WTC11 (cell line): ENCODE data around the gene GSTO2. TPM values are rescaled to one million over a fixed set of nuclear protein-coding genes. Genes with fewer than 3 reads are reported as not detected.

Source experiments
- ATAC-seq: fragments of 200-7000 bp; cut with Tn5 transposase; 2 replicates; pipeline ENCODE4 v1.10.0; 2021; ENCODE audit warnings: mild to moderate bottlenecking, moderate library complexity
- CTCF ChIA-PET: fragments of 300-600 bp; sonication (Branson Sonifier 250); formaldehyde crosslinking; loops from one replicate; lab custom pipeline; 2021; ENCODE audit warnings: antibody characterized with exemption; lab: Charles Lee
- POLR2A ChIA-PET: fragments of 350-600 bp; sonication (Branson Sonifier 250); formaldehyde crosslinking; loops from one replicate; lab custom pipeline; 2021; ENCODE audit warnings: antibody characterized with exemption; lab: Charles Lee
- DNase-seq: peaks from one replicate; pipeline ENCODE4 v3.0.0; 2021; ENCODE audit warnings: low spot score
- H3K27ac Mint-ChIP-seq: 2 replicates; pipeline ENCODE4 v1.8.0; 2021; ENCODE audit warnings: mixed read lengths
- H3K27me3 Mint-ChIP-seq: 2 replicates; pipeline ENCODE4 v1.8.0; 2021; ENCODE audit warnings: low read depth, mild to moderate bottlenecking, moderate library complexity, mixed read lengths
- H3K36me3 Mint-ChIP-seq: 2 replicates; pipeline ENCODE4 v1.8.0; 2021; ENCODE audit warnings: mixed read lengths
- H3K4me1 Mint-ChIP-seq: 2 replicates; pipeline ENCODE4 v1.8.0; 2022; ENCODE audit warnings: mixed read lengths
- H3K4me3 Mint-ChIP-seq: 2 replicates; pipeline ENCODE4 v1.8.0; 2021; ENCODE audit warnings: mild to moderate bottlenecking, moderate library complexity, mixed read lengths
- H3K9me3 Mint-ChIP-seq: 2 replicates; pipeline ENCODE4 v1.8.0; 2021; ENCODE audit warnings: mixed read lengths
- GABPB1 ChIP-seq: sonication (generic); formaldehyde crosslinking; IDR thresholded peaks from 2 replicates; pipeline ENCODE4 v1.8.1; 2023; ENCODE audit warnings: mild to moderate bottlenecking, missing genetic modification reagents
- SMAD4 ChIP-seq: sonication (generic); formaldehyde crosslinking; IDR thresholded peaks from 2 replicates; pipeline ENCODE4 v1.8.0; 2022; ENCODE audit warnings: mild to moderate bottlenecking, missing genetic modification reagents
- TEAD1 ChIP-seq: sonication (generic); formaldehyde crosslinking; IDR thresholded peaks from 2 replicates; pipeline ENCODE4 v1.8.0; 2022; ENCODE audit warnings: mild to moderate bottlenecking, missing genetic modification reagents
- ZBTB21 ChIP-seq: sonication (generic); formaldehyde crosslinking; IDR thresholded peaks from 2 replicates; pipeline ENCODE4 v1.8.1; 2023; ENCODE audit warnings: mild to moderate bottlenecking, missing genetic modification reagents, borderline replicate concordance
- ZNF138 ChIP-seq: sonication (generic); formaldehyde crosslinking; conservative IDR thresholded peaks from 2 replicates; pipeline ENCODE4 v1.8.1; 2022; ENCODE audit warnings: mild to moderate bottlenecking, moderate library complexity, missing genetic modification reagents
- total RNA-seq: library from RNA; stranded (reverse); gene quantifications from 3 replicates; pipeline ENCODE4 v1.2.3, GENCODE V29; 2021
- TF ChIP-seq, protein P1 (sequence below): sonication (generic); formaldehyde crosslinking; IDR thresholded peaks from 2 replicates; pipeline ENCODE4 v1.8.0; 2023; ENCODE audit warnings: missing genetic modification reagents
- TF ChIP-seq, protein P2 (sequence below): sonication (generic); formaldehyde crosslinking; IDR thresholded peaks from 2 replicates; pipeline ENCODE4 v1.8.0; 2022; ENCODE audit warnings: missing genetic modification reagents
- TF ChIP-seq, protein P3 (sequence below): sonication (generic); formaldehyde crosslinking; IDR thresholded peaks from 2 replicates; pipeline ENCODE4 v1.8.1; 2023; ENCODE audit warnings: mild to moderate bottlenecking, missing genetic modification reagents, moderate library complexity
- TF ChIP-seq, protein P4 (sequence below): fragments of 200-600 bp; IDR thresholded peaks from 2 replicates; pipeline ENCODE4 v1.8.0; 2022; ENCODE audit warnings: antibody characterized with exemption
- TF ChIP-seq, protein P5 (sequence below): sonication (generic); formaldehyde crosslinking; IDR thresholded peaks from 2 replicates; pipeline ENCODE4 v1.8.1; 2023; ENCODE audit warnings: mild to moderate bottlenecking, missing genetic modification reagents
- TF ChIP-seq, protein P6 (sequence below): sonication (generic); formaldehyde crosslinking; IDR thresholded peaks from 2 replicates; pipeline ENCODE4 v1.8.1; 2023; ENCODE audit warnings: mild to moderate bottlenecking, moderate library complexity, missing genetic modification reagents

GSTO2 gene
- total RNA-seq, 1 experiment from 2014 or later, result 10.7 TPM

DNA sequence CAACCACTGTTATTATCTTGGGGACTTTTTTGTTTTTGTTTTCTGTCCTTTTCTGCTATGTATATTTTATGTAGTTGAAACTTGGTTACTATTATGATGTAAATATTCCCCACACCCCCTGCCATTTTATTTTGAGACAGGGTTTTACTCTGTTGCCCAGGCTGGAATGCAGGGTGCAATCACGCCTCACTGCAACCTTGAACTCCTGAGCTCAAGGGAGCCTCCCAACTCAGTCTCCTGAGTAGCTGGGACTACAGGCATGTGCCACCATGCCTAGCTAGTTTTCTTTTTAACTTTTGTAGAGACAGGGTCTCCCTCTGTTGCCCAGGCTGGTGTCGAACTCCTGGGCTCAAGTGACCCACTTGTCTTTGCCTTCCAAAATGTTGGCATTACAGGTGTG is 18.0 kb downstream of the GSTO2 start:
- Mint-ChIP-seq H3K36me3 (no peaks in the 10 kb centered on the region), H3K27ac (no peak overlapping the region), H3K4me3 (no peak overlapping the region), H3K4me1 (peaks cover 17% of the 10 kb centered on the region), H3K27me3 (peaks cover 7% of the 10 kb centered on the region), H3K9me3 (peaks cover 3% of the 10 kb centered on the region; the same call in 1 of the 2 replicates)
- no peak for DNase-seq
- POLR2A ChIA-PET, result no interaction called here
- TF ChIP-seq, protein P1, sequence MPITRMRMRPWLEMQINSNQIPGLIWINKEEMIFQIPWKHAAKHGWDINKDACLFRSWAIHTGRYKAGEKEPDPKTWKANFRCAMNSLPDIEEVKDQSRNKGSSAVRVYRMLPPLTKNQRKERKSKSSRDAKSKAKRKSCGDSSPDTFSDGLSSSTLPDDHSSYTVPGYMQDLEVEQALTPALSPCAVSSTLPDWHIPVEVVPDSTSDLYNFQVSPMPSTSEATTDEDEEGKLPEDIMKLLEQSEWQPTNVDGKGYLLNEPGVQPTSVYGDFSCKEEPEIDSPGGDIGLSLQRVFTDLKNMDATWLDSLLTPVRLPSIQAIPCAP (CRISPR knock-in tag), result no peak
- no peak for ATAC-seq
- CTCF ChIA-PET, result interaction anchor here (0.9 to 4.4 kb wide), 4 partner anchors 11 to 19 kb away, joined by 3 to 19 read pairs (median 5); no protein-coding TSS in a partner anchor

DNA sequence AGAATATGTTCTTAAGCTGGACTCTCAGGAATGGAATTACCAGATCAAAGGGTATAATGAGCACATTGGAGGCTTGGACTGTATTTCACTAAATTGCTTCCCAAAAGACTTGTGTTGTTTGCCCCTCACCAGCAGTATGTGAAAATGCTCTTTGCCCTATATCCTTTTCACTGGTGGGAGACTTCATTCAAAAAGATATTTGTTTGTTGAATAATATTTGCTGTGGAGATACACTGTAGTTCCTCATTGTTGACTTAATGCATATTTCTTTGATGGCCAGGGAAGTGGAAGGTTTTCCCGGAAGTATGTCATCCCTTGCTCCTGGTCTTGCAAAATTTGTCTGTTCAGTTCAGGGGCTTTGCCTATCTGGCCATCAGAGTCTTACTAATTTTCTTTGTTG is 19.4 kb downstream of the GSTO2 start:
- H3K27me3 Mint-ChIP-seq, result peaks cover 7% of the 10 kb centered on the region
- no peaks in the 10 kb centered on the region for H3K36me3 Mint-ChIP-seq
- DNase-seq (no peak), ATAC-seq (no peak)
- TF ChIP-seq SMAD4 (CRISPR knock-in tag) (no peak), GABPB1 (peak; percentile 62)
- H3K27ac Mint-ChIP-seq, result no peak overlapping the region
- no peak overlapping the region for H3K4me3 Mint-ChIP-seq
- H3K4me1 Mint-ChIP-seq, result peaks cover 26% of the 10 kb centered on the region
- peaks cover 3% of the 10 kb centered on the region; the same call in 1 of the 2 replicates for H3K9me3 Mint-ChIP-seq
- CTCF ChIA-PET, result interaction anchor here (0.7 to 4.4 kb wide), 3 partner anchors 13 to 147 kb away, joined by 3 to 19 read pairs (median 15); partner anchors contain the start of gene CFAP58
- POLR2A ChIA-PET, result no interaction called here

DNA sequence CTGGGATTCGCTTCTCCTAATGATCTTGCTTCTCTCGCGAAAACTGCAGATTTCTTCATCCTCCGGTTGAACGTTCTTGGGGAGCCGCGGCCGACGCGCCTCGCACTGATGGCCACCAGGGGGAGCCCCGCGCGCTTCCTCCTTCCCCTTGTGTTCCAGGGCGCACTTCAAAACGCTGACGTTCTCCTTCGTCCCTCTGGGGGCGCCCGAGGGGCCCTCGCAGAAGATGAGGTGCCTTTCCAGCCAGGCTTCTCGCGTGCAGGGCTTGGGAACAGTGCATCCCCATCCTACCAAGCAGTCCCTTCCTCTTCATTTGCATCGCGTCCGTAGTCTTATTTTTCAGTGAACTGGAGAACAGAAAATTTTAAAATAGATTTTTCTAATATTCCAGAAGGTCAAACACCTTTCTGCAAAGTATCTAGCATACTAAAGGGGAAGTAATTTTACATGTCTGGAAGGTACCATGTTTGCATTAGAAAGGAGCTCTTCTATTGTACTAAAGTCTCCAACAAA is 22.5 kb downstream of the GSTO2 start:
- ATAC-seq, result peak; percentile 99
- Mint-ChIP-seq H3K4me1 (peaks cover 23% of the 10 kb centered on the region), H3K4me3 (peak overlapping the region; percentile 40), H3K36me3 (no peaks in the 10 kb centered on the region), H3K27me3 (peaks cover 7% of the 10 kb centered on the region), H3K27ac (no peak overlapping the region), H3K9me3 (no peaks in the 10 kb centered on the region)
- ChIA-PET POLR2A (no interaction called here), CTCF (interaction anchor here (0.6 to 9.0 kb wide), 48 partner anchors 9 to 797 kb away, joined by 3 to 126 read pairs (median 4); partner anchors contain the start of genes CFAP58, GSTO1, GSTO2 and ITPRIP)
- TF ChIP-seq ZNF138 (CRISPR knock-in tag) (0 out of 2 replicates have a peak, but pooled peaks have one; percentile 26), SMAD4 (CRISPR knock-in tag) (no peak), ZBTB21 (CRISPR knock-in tag) (0 out of 2 replicates have a peak, but pooled peaks have one; percentile 47), GABPB1 (peak; percentile 53; the same call in 1 of the 2 replicates), TEAD1 (CRISPR knock-in tag) (0 out of 2 replicates have a peak, but pooled peaks have one; percentile 18)
- TF ChIP-seq, protein P2, sequence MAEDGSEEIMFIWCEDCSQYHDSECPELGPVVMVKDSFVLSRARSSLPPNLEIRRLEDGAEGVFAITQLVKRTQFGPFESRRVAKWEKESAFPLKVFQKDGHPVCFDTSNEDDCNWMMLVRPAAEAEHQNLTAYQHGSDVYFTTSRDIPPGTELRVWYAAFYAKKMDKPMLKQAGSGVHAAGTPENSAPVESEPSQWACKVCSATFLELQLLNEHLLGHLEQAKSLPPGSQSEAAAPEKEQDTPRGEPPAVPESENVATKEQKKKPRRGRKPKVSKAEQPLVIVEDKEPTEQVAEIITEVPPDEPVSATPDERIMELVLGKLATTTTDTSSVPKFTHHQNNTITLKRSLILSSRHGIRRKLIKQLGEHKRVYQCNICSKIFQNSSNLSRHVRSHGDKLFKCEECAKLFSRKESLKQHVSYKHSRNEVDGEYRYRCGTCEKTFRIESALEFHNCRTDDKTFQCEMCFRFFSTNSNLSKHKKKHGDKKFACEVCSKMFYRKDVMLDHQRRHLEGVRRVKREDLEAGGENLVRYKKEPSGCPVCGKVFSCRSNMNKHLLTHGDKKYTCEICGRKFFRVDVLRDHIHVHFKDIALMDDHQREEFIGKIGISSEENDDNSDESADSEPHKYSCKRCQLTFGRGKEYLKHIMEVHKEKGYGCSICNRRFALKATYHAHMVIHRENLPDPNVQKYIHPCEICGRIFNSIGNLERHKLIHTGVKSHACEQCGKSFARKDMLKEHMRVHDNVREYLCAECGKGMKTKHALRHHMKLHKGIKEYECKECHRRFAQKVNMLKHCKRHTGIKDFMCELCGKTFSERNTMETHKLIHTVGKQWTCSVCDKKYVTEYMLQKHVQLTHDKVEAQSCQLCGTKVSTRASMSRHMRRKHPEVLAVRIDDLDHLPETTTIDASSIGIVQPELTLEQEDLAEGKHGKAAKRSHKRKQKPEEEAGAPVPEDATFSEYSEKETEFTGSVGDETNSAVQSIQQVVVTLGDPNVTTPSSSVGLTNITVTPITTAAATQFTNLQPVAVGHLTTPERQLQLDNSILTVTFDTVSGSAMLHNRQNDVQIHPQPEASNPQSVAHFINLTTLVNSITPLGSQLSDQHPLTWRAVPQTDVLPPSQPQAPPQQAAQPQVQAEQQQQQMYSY (CRISPR knock-in tag), result no peak
- TF ChIP-seq, protein P3, sequence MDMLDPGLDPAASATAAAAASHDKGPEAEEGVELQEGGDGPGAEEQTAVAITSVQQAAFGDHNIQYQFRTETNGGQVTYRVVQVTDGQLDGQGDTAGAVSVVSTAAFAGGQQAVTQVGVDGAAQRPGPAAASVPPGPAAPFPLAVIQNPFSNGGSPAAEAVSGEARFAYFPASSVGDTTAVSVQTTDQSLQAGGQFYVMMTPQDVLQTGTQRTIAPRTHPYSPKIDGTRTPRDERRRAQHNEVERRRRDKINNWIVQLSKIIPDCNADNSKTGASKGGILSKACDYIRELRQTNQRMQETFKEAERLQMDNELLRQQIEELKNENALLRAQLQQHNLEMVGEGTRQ (CRISPR knock-in tag), result 0 out of 2 replicates have a peak, but pooled peaks have one; percentile 6
- TF ChIP-seq, protein P4, sequence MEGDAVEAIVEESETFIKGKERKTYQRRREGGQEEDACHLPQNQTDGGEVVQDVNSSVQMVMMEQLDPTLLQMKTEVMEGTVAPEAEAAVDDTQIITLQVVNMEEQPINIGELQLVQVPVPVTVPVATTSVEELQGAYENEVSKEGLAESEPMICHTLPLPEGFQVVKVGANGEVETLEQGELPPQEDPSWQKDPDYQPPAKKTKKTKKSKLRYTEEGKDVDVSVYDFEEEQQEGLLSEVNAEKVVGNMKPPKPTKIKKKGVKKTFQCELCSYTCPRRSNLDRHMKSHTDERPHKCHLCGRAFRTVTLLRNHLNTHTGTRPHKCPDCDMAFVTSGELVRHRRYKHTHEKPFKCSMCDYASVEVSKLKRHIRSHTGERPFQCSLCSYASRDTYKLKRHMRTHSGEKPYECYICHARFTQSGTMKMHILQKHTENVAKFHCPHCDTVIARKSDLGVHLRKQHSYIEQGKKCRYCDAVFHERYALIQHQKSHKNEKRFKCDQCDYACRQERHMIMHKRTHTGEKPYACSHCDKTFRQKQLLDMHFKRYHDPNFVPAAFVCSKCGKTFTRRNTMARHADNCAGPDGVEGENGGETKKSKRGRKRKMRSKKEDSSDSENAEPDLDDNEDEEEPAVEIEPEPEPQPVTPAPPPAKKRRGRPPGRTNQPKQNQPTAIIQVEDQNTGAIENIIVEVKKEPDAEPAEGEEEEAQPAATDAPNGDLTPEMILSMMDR, result peak; percentile 99
- TF ChIP-seq, protein P5, sequence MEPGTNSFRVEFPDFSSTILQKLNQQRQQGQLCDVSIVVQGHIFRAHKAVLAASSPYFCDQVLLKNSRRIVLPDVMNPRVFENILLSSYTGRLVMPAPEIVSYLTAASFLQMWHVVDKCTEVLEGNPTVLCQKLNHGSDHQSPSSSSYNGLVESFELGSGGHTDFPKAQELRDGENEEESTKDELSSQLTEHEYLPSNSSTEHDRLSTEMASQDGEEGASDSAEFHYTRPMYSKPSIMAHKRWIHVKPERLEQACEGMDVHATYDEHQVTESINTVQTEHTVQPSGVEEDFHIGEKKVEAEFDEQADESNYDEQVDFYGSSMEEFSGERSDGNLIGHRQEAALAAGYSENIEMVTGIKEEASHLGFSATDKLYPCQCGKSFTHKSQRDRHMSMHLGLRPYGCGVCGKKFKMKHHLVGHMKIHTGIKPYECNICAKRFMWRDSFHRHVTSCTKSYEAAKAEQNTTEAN (CRISPR knock-in tag), result no peak
- TF ChIP-seq, protein P6, sequence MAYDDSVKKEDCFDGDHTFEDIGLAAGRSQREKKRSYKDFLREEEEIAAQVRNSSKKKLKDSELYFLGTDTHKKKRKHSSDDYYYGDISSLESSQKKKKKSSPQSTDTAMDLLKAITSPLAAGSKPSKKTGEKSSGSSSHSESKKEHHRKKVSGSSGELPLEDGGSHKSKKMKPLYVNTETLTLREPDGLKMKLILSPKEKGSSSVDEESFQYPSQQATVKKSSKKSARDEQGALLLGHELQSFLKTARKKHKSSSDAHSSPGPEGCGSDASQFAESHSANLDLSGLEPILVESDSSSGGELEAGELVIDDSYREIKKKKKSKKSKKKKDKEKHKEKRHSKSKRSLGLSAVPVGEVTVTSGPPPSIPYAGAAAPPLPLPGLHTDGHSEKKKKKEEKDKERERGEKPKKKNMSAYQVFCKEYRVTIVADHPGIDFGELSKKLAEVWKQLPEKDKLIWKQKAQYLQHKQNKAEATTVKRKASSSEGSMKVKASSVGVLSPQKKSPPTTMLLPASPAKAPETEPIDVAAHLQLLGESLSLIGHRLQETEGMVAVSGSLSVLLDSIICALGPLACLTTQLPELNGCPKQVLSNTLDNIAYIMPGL, result peak; percentile 75; the same call in 1 of the 2 replicates
- peak; percentile 90 for DNase-seq
